Endothelial cell of umbilical vein (primary cell): Measurements from ENCODE around the gene ERLIN1. TPM values are rescaled to one million over a fixed set of nuclear protein-coding genes. Genes with fewer than 3 reads are reported as not detected.

Experiments
- BruUV-seq: library from RNA; stranded (reverse); fragments of 400-500 nt; replicated peaks from 2 replicates; lab custom pipeline; 2021; lab: Mats Ljungman, UMichigan
- CTCF ChIA-PET: fragments of 300-600, 350-600 bp; sonication (Branson Sonifier 250); formaldehyde crosslinking; loops from one replicate; lab custom pipeline; 2021; ENCODE audit warnings: antibody characterized with exemption, inconsistent platforms; lab: Charles Lee
- POLR2A ChIA-PET: fragments of 300-600, 350-600 bp; sonication (Branson Sonifier 250); formaldehyde crosslinking; loops from one replicate; lab custom pipeline; 2021; ENCODE audit warnings: antibody characterized with exemption, inconsistent platforms; lab: Charles Lee
- DNase-seq: peaks from one replicate; pipeline ENCODE4 v3.0.0-alpha.2; 2011; ENCODE audit warnings: low read depth, low spot score
- FAIRE-seq: peaks from 2 replicates; lab custom pipeline; 2011; peaks lifted over from hg19 to GRCh38; lab: Jason Lieb, UNC
- H2AFZ ChIP-seq: 2 replicates; pipeline ENCODE4 v1.6.0; 2012; ENCODE audit warnings: low read depth, low read length, control low read depth, inconsistent platforms
- H3K27ac ChIP-seq: 2 replicates; pipeline ENCODE4 v1.5.1; 2011; ENCODE audit warnings: low read depth, mild to moderate bottlenecking, control low read depth, low read length, moderate library complexity; ENCODE audit not compliant: insufficient read depth
- H3K27me3 ChIP-seq, 2 experiments: 2 replicates each; pipeline versions ENCODE4 v1.6.0 to v1.6.1; 2011; ENCODE audit warnings: low read length in 2 of 2, mixed read lengths in 1 of 2; ENCODE audit not compliant: control insufficient read depth in 2 of 2, insufficient read depth in 2 of 2
- H3K36me3 ChIP-seq, 2 experiments: 2 replicates in 1 of 2; 3 replicates in 1 of 2; pipeline ENCODE4 v1.5.1; 2011; ENCODE audit warnings: low read length in 2 of 2, mild to moderate bottlenecking in 1 of 2, moderate library complexity in 1 of 2; ENCODE audit not compliant: control insufficient read depth in 2 of 2, insufficient read depth in 2 of 2; ENCODE audit errors: extremely low read depth in 1 of 2
- H3K4me1 ChIP-seq: 3 replicates; pipeline ENCODE4 v1.5.1; 2011; ENCODE audit warnings: mild to moderate bottlenecking, low read length; ENCODE audit not compliant: control insufficient read depth, insufficient read depth; ENCODE audit errors: extremely low read depth
- H3K4me2 ChIP-seq: 2 replicates; pipeline ENCODE4 v1.6.1; 2011; ENCODE audit warnings: low read length, control low read depth, mixed read lengths; ENCODE audit not compliant: insufficient read depth
- H3K4me3 ChIP-seq, 3 experiments: fragments of 200-600 bp in 1 of 3; sonication (generic), shearing (Covaris generic) in 1 of 3; replicated peaks in 1 of 3; 2 replicates each; pipeline ENCODE4 v1.5.1; 2011 to 2016; ENCODE audit warnings: control low read depth in 3 of 3, low read length in 3 of 3, mild to moderate bottlenecking in 2 of 3, inconsistent platforms in 1 of 3, low read depth in 1 of 3, moderate library complexity in 1 of 3; ENCODE audit not compliant: insufficient read depth in 1 of 3
- H3K79me2 ChIP-seq: 2 replicates; pipeline ENCODE4 v1.6.0; 2012; ENCODE audit warnings: low read length, inconsistent platforms; ENCODE audit not compliant: control insufficient read depth, insufficient read depth
- H3K9ac ChIP-seq: replicated peaks from 2 replicates; pipeline ENCODE3; 2011; ENCODE audit warnings: low read length, control low read depth; ENCODE audit not compliant: insufficient read depth; ENCODE audit errors: extremely low read depth
- H3K9me1 ChIP-seq: replicated peaks from 3 replicates; pipeline ENCODE4 v1.6.0; 2011; ENCODE audit warnings: mild to moderate bottlenecking, low read length; ENCODE audit not compliant: control insufficient read depth, insufficient read depth; ENCODE audit errors: extremely low read depth
- H3K9me3 ChIP-seq: replicated peaks from 2 replicates; pipeline ENCODE4 v1.5.1; 2012; ENCODE audit warnings: low read length, inconsistent platforms; ENCODE audit not compliant: control insufficient read depth, insufficient read depth
- H4K20me1 ChIP-seq: replicated peaks from 2 replicates; pipeline ENCODE3; 2011; ENCODE audit warnings: mild to moderate bottlenecking, low read length; ENCODE audit not compliant: control insufficient read depth, insufficient read depth; ENCODE audit errors: extremely low read depth
- EZH2 ChIP-seq: IDR thresholded peaks from 2 replicates; pipeline ENCODE4 v1.6.1; 2012; ENCODE audit warnings: borderline replicate concordance, low read depth, mild to moderate bottlenecking, moderate library complexity, low read length, inconsistent platforms; ENCODE audit not compliant: severe bottlenecking
- FOS ChIP-seq: IDR thresholded peaks from 2 replicates; pipeline ENCODE4 v1.6.1; 2011; ENCODE audit warnings: mild to moderate bottlenecking, low read length, moderate library complexity, borderline replicate concordance; ENCODE audit not compliant: insufficient read depth
- GATA2 ChIP-seq: IDR thresholded peaks from 2 replicates; pipeline ENCODE4 v1.7.0; 2011; ENCODE audit warnings: low read depth, mild to moderate bottlenecking, moderate library complexity, mixed read lengths, low read length; ENCODE audit not compliant: insufficient read length, insufficient read depth
- JUN ChIP-seq: IDR thresholded peaks from 2 replicates; pipeline ENCODE4 v1.6.1; 2011; ENCODE audit warnings: borderline replicate concordance, low read depth; ENCODE audit not compliant: insufficient read length, insufficient read depth
- MYC ChIP-seq: IDR thresholded peaks from one replicate; pipeline ENCODE4 v1.6.1; 2011; ENCODE audit warnings: mild to moderate bottlenecking, low read depth, low read length
- POLR2A ChIP-seq: IDR thresholded peaks from 2 replicates; pipeline ENCODE4 v1.6.1; 2012; ENCODE audit warnings: low read depth, mild to moderate bottlenecking, control low read depth, low read length
- POLR2AphosphoS5 ChIP-seq: IDR thresholded peaks from 2 replicates; pipeline ENCODE4 v1.6.1; 2012; ENCODE audit warnings: low read depth, mild to moderate bottlenecking, control low read depth, low read length, moderate library complexity; ENCODE audit not compliant: insufficient read depth
- dilution Hi-C: fragments of 300-500 bp; cut with MboI; formaldehyde crosslinking; loops from one replicate; pipeline ENCODE4 v1.15.0; 2019; ENCODE audit warnings: low sequenced_read_pairs; ENCODE audit not compliant: extremely low pct_ligation_motif_present
- intact Hi-C: fragments of 100-400 bp; cut with micrococcal nuclease; formaldehyde crosslinking; loops from one replicate; pipeline ENCODE4 v1.10.0; 2022
- polyA plus RNA-seq, 4 experiments: library from polyadenylated mRNA; depleted of rRNA in 3 of 4; stranded (reverse) in 3 of 4; unstranded in 1 of 4; fragments of >200 nt; gene quantifications; 2 replicates each; pipeline versions ENCODE4 v1.2.1 to v1.2.3, GENCODE V29; 2011 to 2012; ENCODE audit warnings: missing spikeins in 1 of 4
- total RNA-seq: library from RNA; stranded (reverse); gene quantifications from 2 replicates; pipeline ENCODE4 v1.2.3, GENCODE V29; 2021
- TF ChIP-seq, protein P1 (sequence below): IDR thresholded peaks from 2 replicates; pipeline ENCODE4 v1.6.1; 2011; ENCODE audit not compliant: insufficient read depth, insufficient read length
- TF ChIP-seq, protein P2 (sequence below), 2 donors: IDR thresholded peaks; 1 replicate in 1 of 2; 2 replicates in 1 of 2; pipeline ENCODE4 v1.5.1; 2011; ENCODE audit warnings: low read length in 2 of 2, mild to moderate bottlenecking in 2 of 2, moderate library complexity in 2 of 2, control low read depth in 1 of 2, inconsistent platforms in 1 of 2, low read depth in 1 of 2; ENCODE audit not compliant: insufficient read depth in 1 of 2; ENCODE audit errors: extremely low read depth in 1 of 2

Gene ERLIN1
- total and polyA plus RNA-seq, 2 donors (not counting 3 experiments of a cell fraction or from before 2014, with no cell fraction given): 30.7 to 51.0 TPM

DNA sequence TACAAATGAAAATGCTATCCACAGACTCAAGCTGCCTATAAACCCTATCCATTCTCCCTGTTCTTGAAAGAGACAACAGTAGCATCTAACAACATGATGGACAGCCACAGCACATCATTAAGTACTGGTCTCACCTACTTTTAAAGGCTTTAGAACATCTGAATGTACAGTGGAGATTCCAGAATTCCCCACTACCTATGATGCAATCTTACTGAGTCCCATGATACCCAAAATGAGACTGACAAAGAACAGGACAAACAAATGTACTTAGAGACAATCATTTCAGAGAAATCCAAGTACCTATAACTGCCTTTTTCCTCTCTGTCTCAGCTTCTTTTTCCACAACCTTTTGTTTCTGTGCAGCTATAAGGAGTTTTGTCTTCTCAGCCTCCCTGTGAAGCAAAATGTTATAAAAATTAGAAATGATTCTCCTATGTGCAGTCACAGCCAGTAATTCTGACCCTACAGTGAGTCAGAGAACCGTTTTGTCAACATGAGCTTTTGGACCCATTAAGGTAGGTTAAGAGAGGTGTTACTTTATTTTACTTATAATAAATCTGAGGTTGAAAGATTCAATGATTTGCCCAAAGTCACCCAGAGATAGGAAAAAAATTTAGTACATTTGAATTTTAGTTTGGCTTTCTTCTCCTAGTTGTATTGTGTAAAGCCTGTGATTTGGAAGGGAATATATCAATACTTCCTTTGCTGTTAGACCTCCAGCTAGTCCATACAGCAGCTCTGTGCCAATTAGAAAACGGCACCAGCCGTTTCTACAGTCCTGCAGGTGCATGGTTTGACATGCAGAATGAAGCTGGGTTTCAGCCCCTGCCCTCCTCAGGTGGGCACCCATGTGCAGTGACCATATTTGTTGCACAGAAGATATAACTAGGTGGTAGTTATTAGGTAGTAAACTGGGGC is 21.9 kb downstream of the ERLIN1 start:
- CTCF ChIA-PET: interaction anchor here (0.7 to 1.3 kb wide), 3 partner anchors 15 to 318 kb away, joined by 3 to 5 read pairs (median 4); no protein-coding TSS in a partner anchor
- no peaks in the 10 kb centered on the region for H4K20me1 ChIP-seq

More for the DNA sequence above, 21.9 kb downstream of the ERLIN1 start:
- intact Hi-C loops: no loop called here
- Histone ChIP-seq H2AFZ (no peak overlapping the region), H3K27ac (no peak overlapping the region), H3K79me2 (no peaks in the 10 kb centered on the region), H3K4me3 (no peak overlapping the region), H3K9ac (no peak overlapping the region), H3K4me1 (no peaks in the 10 kb centered on the region), H3K9me1 (no peaks in the 10 kb centered on the region), H3K27me3 (no peaks in the 10 kb centered on the region), H3K36me3 (peaks cover 0 to 2% of the 10 kb centered on the region in 2 experiments), H3K4me2 (no peak overlapping the region), H3K9me3 (no peaks in the 10 kb centered on the region)
- FAIRE-seq (no peak), DNase-seq (no peak)
- TF ChIP-seq POLR2AphosphoS5 (no peak), JUN (no peak), GATA2 (no peak), POLR2A (no peak), EZH2 (no peak), MYC (no peak), FOS (no peak)
- TF ChIP-seq, protein P1, sequence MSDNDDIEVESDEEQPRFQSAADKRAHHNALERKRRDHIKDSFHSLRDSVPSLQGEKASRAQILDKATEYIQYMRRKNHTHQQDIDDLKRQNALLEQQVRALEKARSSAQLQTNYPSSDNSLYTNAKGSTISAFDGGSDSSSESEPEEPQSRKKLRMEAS: no peak
- TF ChIP-seq, protein P2, sequence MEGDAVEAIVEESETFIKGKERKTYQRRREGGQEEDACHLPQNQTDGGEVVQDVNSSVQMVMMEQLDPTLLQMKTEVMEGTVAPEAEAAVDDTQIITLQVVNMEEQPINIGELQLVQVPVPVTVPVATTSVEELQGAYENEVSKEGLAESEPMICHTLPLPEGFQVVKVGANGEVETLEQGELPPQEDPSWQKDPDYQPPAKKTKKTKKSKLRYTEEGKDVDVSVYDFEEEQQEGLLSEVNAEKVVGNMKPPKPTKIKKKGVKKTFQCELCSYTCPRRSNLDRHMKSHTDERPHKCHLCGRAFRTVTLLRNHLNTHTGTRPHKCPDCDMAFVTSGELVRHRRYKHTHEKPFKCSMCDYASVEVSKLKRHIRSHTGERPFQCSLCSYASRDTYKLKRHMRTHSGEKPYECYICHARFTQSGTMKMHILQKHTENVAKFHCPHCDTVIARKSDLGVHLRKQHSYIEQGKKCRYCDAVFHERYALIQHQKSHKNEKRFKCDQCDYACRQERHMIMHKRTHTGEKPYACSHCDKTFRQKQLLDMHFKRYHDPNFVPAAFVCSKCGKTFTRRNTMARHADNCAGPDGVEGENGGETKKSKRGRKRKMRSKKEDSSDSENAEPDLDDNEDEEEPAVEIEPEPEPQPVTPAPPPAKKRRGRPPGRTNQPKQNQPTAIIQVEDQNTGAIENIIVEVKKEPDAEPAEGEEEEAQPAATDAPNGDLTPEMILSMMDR (IDR thresholded peaks at IDR 0.05; ENCODE audit: extremely low read depth in 1 of 2, insufficient read depth in 1 of 2, low read depth in 1 of 2, low read length in 2 of 2): no peak
- POLR2A ChIA-PET: no interaction called here
- no TSS peak for BruUV-seq
- dilution Hi-C loops: no loop called here
